Keratinocyte (primary cell): Measurements from ENCODE around the gene POLK. TPM values are rescaled to one million over a fixed set of nuclear protein-coding genes. Genes with fewer than 3 reads are reported as not detected.

Source experiments
- DNase-seq: peaks from one replicate; pipeline ENCODE4 v3.0.0-alpha.2; 2011; ENCODE audit warnings: low read depth, missing footprints, low spot score
- FAIRE-seq: peaks from 2 replicates; lab custom pipeline; 2011; peaks lifted over from hg19 to GRCh38; lab: Jason Lieb, UNC
- H2AFZ ChIP-seq: 2 replicates; pipeline ENCODE4 v1.6.0; 2012; ENCODE audit warnings: low read length, control low read depth, inconsistent platforms; ENCODE audit not compliant: control insufficient read depth
- H3K27ac ChIP-seq: 2 replicates; pipeline ENCODE4 v1.5.1; 2011; ENCODE audit warnings: low read length; ENCODE audit not compliant: control insufficient read depth, insufficient read depth
- H3K27me3 ChIP-seq: 3 replicates; pipeline ENCODE4 v1.6.0; 2011; ENCODE audit warnings: low read length; ENCODE audit not compliant: control insufficient read depth, insufficient read depth; ENCODE audit errors: extremely low read depth
- H3K36me3 ChIP-seq, 2 experiments: 2 replicates in 1 of 2; 3 replicates in 1 of 2; pipeline ENCODE4 v1.5.1; 2011; ENCODE audit warnings: low read length in 2 of 2, mild to moderate bottlenecking in 1 of 2; ENCODE audit not compliant: control insufficient read depth in 2 of 2, insufficient read depth in 2 of 2; ENCODE audit errors: extremely low read depth in 1 of 2
- H3K4me1 ChIP-seq: 3 replicates; pipeline ENCODE4 v1.5.1; 2011; ENCODE audit warnings: low read length; ENCODE audit not compliant: control insufficient read depth, insufficient read depth; ENCODE audit errors: extremely low read depth
- H3K4me2 ChIP-seq: 3 replicates; pipeline ENCODE4 v1.6.0; 2011; ENCODE audit warnings: low read depth, low read length; ENCODE audit not compliant: control insufficient read depth, insufficient read depth; ENCODE audit errors: extremely low read depth
- H3K4me3 ChIP-seq, 3 experiments: fragments of 200-600 bp in 1 of 3; sonication (generic) in 1 of 3; 2 replicates in 2 of 3; 3 replicates in 1 of 3; pipeline ENCODE4 v1.5.1; 2011 to 2016; ENCODE audit warnings: low read length in 3 of 3, mild to moderate bottlenecking in 3 of 3, control low read depth in 2 of 3, inconsistent platforms in 1 of 3, low read depth in 1 of 3, mixed read lengths in 1 of 3, mixed run types in 1 of 3, moderate library complexity in 1 of 3; ENCODE audit not compliant: control insufficient read depth in 2 of 3, insufficient read depth in 2 of 3; ENCODE audit errors: extremely low read depth in 1 of 3
- H3K79me2 ChIP-seq: 2 replicates; pipeline ENCODE4 v1.6.0; 2012; ENCODE audit warnings: low read length; ENCODE audit not compliant: control insufficient read depth, insufficient read depth
- H3K9ac ChIP-seq: 3 replicates; pipeline ENCODE4 v1.6.0; 2011; ENCODE audit warnings: low read length; ENCODE audit not compliant: control insufficient read depth, insufficient read depth; ENCODE audit errors: extremely low read depth
- H3K9me1 ChIP-seq: 3 replicates; pipeline ENCODE4 v1.6.0; 2011; ENCODE audit warnings: low read length; ENCODE audit not compliant: control insufficient read depth, insufficient read depth; ENCODE audit errors: extremely low read depth
- H3K9me3 ChIP-seq: 2 replicates; pipeline ENCODE4 v1.5.1; 2012; ENCODE audit warnings: low read depth, low read length; ENCODE audit not compliant: control insufficient read depth
- H4K20me1 ChIP-seq: 3 replicates; pipeline ENCODE4 v1.6.0; 2011; ENCODE audit warnings: low read length; ENCODE audit not compliant: control insufficient read depth, insufficient read depth; ENCODE audit errors: extremely low read depth
- EZH2 ChIP-seq: IDR thresholded peaks from one replicate; pipeline ENCODE4 v1.6.1; 2012; ENCODE audit warnings: inconsistent platforms, mild to moderate bottlenecking, low read length, moderate library complexity
- dilution Hi-C: fragments of 300-500 bp; cut with MboI; formaldehyde crosslinking; loops from one replicate; pipeline ENCODE4 v1.7.0; 2020; ENCODE audit warnings: low sequenced_read_pairs; ENCODE audit not compliant: extremely low pct_ligation_motif_present
- polyA plus RNA-seq, 5 experiments: library from polyadenylated mRNA; depleted of rRNA in 3 of 5; stranded (reverse) in 3 of 5; stranded (forward) in 1 of 5; unstranded in 1 of 5; fragments of >200 nt; gene quantifications; 1 replicate in 1 of 5; 2 replicates in 3 of 5; 3 replicates in 1 of 5; pipeline versions ENCODE4 v1.2.1 to v1.2.3, GENCODE V29; 2011 to 2012; ENCODE audit warnings: missing spikeins in 2 of 5, low read depth in 1 of 5, low replicate concordance in 1 of 5
- TF ChIP-seq, protein P1 (sequence below), 3 experiments: IDR thresholded peaks in 1 of 3; conservative IDR thresholded peaks in 1 of 3; optimal IDR thresholded peaks in 1 of 3; 2 replicates in 2 of 3; 3 replicates in 1 of 3; pipeline versions ENCODE3 to v1.5.1; 2011; ENCODE audit warnings: low read length in 3 of 3, mild to moderate bottlenecking in 3 of 3, moderate library complexity in 2 of 3, control low read depth in 1 of 3, inconsistent platforms in 1 of 3; ENCODE audit not compliant: insufficient read depth in 2 of 3; ENCODE audit errors: extremely low read depth in 1 of 3

The POLK gene
- polyA plus RNA-seq, 1 donor (not counting 4 experiments of a cell fraction or from before 2014, with no cell fraction given), result 25.8 TPM

DNA sequence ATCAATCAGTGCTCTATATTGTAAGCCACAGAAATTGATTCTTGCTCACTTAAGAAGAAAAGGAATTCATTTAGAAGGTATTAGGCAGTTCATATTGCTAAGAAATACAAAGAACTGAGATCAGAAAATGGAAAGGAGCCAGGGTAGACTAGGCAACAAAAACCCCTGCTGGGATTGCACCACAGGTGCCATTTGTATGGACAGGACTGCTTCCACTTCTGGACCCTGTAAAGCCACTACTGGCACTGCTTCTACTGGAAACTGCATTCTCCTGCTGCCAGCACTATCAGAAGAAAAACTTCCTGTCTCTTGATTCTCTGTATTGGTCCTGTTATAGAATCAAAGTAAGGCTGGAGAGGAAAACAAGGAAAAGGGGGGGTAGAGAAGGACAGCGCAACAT, 46.2 kb upstream of the POLK start:
- no peaks in the 10 kb centered on the region for H3K27me3 ChIP-seq
- no peak overlapping the region for H3K4me3 ChIP-seq
- H3K9me1 ChIP-seq, result no peaks in the 10 kb centered on the region
- H3K79me2 ChIP-seq, result peaks cover 22% of the 10 kb centered on the region
- no peak overlapping the region for H3K9ac ChIP-seq
- DNase-seq, result no peak
- H2AFZ ChIP-seq, result no peak overlapping the region
- no peaks in the 10 kb centered on the region for H4K20me1 ChIP-seq
- TF ChIP-seq, protein P1, sequence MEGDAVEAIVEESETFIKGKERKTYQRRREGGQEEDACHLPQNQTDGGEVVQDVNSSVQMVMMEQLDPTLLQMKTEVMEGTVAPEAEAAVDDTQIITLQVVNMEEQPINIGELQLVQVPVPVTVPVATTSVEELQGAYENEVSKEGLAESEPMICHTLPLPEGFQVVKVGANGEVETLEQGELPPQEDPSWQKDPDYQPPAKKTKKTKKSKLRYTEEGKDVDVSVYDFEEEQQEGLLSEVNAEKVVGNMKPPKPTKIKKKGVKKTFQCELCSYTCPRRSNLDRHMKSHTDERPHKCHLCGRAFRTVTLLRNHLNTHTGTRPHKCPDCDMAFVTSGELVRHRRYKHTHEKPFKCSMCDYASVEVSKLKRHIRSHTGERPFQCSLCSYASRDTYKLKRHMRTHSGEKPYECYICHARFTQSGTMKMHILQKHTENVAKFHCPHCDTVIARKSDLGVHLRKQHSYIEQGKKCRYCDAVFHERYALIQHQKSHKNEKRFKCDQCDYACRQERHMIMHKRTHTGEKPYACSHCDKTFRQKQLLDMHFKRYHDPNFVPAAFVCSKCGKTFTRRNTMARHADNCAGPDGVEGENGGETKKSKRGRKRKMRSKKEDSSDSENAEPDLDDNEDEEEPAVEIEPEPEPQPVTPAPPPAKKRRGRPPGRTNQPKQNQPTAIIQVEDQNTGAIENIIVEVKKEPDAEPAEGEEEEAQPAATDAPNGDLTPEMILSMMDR (optimal IDR thresholded peaks at IDR 0.05 in 1 of 3, IDR thresholded peaks at IDR 0.05 in 1 of 3, conservative IDR thresholded peaks at IDR 0.05 in 1 of 3; ENCODE audit: extremely low read depth in 1 of 3, insufficient read depth in 2 of 3, low read length in 3 of 3), result no peak
- no peak for TF ChIP-seq EZH2
- dilution Hi-C loops, result no loop called here
- H3K4me2 ChIP-seq, result no peak overlapping the region
- peaks cover 9% of the 10 kb centered on the region for H3K4me1 ChIP-seq
- no peaks in the 10 kb centered on the region for H3K9me3 ChIP-seq
- no peak for FAIRE-seq
- H3K36me3 ChIP-seq, result no peaks in the 10 kb centered on the region
- H3K27ac ChIP-seq, result no peak overlapping the region

DNA sequence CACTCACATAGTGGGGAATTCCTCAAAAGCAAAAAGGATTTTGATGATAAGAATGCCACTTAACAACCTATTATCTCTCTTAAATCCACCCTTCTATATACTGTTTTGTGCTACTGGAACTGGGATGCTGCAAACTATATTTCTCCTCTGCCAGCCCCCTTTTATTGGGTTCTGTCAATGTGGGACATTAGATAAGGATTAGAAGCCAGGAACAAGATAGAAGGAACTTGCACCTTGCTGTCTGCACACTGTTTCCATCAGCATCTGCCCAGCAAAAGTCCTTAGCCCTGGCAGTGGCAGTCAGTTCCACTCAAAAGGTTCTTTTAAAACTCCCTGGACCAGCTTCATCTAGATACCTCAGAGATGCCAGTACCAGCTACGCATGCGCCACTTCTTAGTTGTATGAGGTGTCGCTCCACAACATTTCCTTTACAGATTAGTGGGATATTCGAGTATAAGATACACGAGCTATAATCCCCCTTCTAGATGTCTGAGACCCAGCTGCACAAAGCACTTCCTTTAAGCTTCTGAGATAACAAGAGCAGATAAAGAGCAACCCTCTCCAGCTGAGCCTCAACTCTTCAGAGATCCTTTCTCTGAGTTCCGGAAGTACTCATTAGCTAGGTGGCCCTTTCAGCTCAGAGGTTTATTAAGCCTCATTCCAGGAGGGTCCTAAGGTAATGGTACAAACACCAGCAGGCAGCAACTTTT, 45.5 kb upstream of the POLK start:
- peaks cover 23% of the 10 kb centered on the region for H3K79me2 ChIP-seq

More for the DNA sequence above, 45.5 kb upstream of the POLK start:
- DNase-seq (no peak), FAIRE-seq (no peak)
- no peak overlapping the region for H3K4me3 ChIP-seq
- H3K4me2 ChIP-seq, result no peak overlapping the region
- no peak overlapping the region for H3K27ac ChIP-seq
- H3K36me3 ChIP-seq, result no peaks in the 10 kb centered on the region
- peaks cover 9% of the 10 kb centered on the region for H3K4me1 ChIP-seq
- TF ChIP-seq, protein P1 (optimal IDR thresholded peaks at IDR 0.05 in 1 of 3, IDR thresholded peaks at IDR 0.05 in 1 of 3, conservative IDR thresholded peaks at IDR 0.05 in 1 of 3; ENCODE audit: extremely low read depth in 1 of 3, insufficient read depth in 2 of 3, low read length in 3 of 3), result no peak
- no peak for TF ChIP-seq EZH2
- no peak overlapping the region for H3K9ac ChIP-seq
- no peaks in the 10 kb centered on the region for H3K27me3 ChIP-seq
- H2AFZ ChIP-seq, result no peak overlapping the region
- no peaks in the 10 kb centered on the region for H3K9me1 ChIP-seq
- H3K9me3 ChIP-seq, result no peaks in the 10 kb centered on the region
- dilution Hi-C loops, result no loop called here
- H4K20me1 ChIP-seq, result peaks cover under 1% of the 10 kb centered on the region
